Left lobe of liver (tissue), 2 donors: ENCODE data around the gene IFNA1. TPM values are rescaled to one million over a fixed set of nuclear protein-coding genes. Genes with fewer than 3 reads are reported as not detected.
A peak's percentile ranks its signal among the peaks of the same experiment; 100 is the strongest.
"Not testable (repeated sequence)": the region's sequence is repeated elsewhere in the genome, so short reads cannot be mapped to it uniquely, and the experiment has no call there.

Experiments
- ATAC-seq: fragments of 200-7000 bp; cut with Tn5 transposase; one replicate; pipeline ENCODE4 v1.9.1; 2020; ENCODE audit warnings: mild to moderate bottlenecking, moderate library complexity
- DNase-seq: peaks from one replicate; pipeline ENCODE4 v3.0.0-alpha.2; 2020; ENCODE audit warnings: low spot score
- total RNA-seq: library from RNA; stranded (reverse); gene quantifications from one replicate; pipeline ENCODE4 v1.2.1, GENCODE V29; 2021
- donor health status: DM: no; HTN: no; CAD: no; lungs with moderate emphysema.
- donor health status: DM: no; HTN: yes; CAD: no.

Gene IFNA1
- total RNA-seq: not detected

- ATAC-seq (no peak), DNase-seq (no peak)
These were observed at the start of gene IFNA1 for GRCh38 chr9:21440139-21440538. TSS of gene IFNA1 (plus strand) at chr9:21440439. CDS start at chr9:21440508, 69 bp downstream.

DNA sequence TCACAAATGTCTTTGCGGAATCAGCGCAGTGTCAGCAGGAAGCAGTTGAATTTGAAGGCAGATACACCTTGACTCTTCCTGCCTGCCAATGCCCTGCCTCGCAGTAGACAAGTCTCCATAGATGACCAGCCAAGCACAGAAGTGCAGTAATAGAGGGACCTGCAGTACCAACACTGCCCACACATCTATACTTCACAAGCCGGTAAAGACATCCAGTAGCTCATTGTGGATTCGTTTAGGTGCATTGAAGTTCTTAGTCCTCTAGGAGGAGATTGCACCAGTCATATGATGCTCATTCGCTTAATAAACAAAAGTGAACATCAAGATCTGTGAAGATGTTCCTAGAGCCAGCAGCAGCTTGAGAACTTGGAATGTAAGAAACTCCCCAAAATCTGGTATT is 48.0 kb upstream of the IFNA1 start:
- peak; percentile 66 for ATAC-seq

DNA sequence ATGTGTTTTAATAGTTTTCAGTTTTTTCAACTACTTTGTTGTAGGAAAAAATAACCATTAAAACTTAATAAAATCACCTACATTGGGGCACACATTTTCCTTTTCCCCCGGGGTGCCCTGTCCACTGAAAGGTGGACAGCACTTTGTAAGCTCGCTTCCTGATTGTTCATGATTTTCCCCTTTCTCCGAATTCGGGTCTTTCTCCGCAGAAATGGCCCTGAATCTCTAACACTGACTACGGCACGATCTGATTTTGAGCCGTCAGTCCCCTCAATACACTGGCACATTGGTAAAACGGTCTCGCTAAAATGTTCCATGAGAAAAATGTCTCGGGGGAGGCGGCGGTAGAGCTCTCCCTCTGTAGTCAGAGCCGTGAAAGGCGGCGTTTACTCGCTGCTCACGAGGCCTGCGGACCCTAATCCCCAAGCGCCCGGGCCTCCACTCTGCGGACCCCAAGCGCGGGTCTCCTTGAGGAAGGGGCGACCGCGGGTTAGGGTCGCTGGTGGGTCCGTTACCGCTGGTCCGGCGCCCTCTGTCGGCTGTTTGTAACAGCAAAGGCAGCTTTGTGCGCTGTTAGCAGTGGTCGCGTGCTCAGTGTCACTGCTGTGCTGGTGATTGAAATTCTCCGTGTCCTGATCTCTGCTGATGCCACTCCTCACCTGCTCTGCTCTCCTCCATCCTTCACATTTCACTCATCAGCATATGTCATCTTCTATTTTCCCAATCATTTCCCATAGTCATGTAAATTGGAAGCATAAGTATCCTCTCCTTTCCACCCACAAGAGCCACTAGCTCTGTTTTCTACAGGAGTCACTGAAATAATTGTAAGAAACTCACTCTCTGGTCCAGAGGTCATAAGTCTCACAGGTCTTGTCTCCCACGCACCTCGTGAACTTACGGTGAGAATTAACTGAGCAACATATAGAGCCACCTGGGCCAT is 44.2 kb upstream of the IFNA1 start:
- DNase-seq: peak; percentile 56
- peak; percentile 92 for ATAC-seq

More for the DNA sequence above, 48.0 kb upstream of the IFNA1 start:
- no peak for DNase-seq

GRCh38 chr9:21398955-21399489 is 41.2 kb upstream of the IFNA1 start:
- ATAC-seq (no peak), DNase-seq (no peak)

GRCh38 chr9:21399956-21400355 is 40.3 kb upstream of the IFNA1 start:
- DNase-seq (no peak), ATAC-seq (no peak)

DNA sequence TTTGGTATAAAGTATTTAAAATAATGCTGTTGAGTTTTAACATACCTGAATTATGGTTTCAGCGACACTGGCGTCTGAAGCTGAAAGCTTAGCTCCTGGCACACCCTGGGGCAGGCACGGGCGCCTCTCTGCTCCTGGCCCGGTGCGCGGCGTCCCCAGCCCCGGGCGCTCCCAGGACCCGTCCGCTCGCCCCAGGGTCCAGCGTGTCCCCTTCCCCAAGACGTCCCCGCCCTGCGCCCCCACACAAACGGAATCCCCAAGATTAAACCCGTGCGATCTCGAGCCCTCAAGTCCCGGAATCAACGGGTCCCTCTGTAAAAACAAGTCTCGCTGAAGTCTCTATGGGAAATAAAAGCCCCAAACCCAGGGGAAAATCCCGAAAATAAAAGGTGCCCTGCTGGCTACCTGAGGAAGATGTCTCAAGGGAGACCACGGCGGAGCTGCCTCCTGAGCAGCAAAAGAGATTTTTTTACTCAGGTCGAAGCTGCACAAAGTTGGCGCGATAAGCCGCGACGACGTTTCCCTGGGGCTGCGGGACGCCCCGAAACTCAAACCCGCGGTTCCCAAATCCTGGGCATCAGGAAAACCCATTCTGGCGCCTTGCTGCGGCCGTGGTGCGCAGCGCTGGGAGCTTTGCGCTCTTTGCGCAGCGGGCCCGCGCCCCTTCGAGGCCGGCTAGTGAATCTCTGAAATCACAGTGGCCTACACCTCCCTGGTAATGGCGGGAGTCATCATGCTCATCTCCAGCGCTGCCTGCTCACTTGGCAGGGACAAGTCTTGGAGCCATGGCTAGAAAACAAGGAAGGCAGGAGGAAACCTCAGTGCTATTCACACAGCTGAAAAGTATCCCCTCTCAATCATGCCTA is 37.6 kb upstream of the IFNA1 start:
- no peak for DNase-seq

GRCh38 chr9:21404146-21404545 is 36.1 kb upstream of the IFNA1 start:
- no peak for DNase-seq
- ATAC-seq: no peak

More for the DNA sequence above, 37.6 kb upstream of the IFNA1 start:
- ATAC-seq: no peak

GRCh38 chr9:21408817-21409216 is 31.4 kb upstream of the IFNA1 start, which contains the start of gene IFNA8:
TSS of gene IFNA8 (plus strand) at chr9:21409117. CDS start at chr9:21409177, 60 bp downstream.
- ATAC-seq (no peak), DNase-seq (no peak)

DNA sequence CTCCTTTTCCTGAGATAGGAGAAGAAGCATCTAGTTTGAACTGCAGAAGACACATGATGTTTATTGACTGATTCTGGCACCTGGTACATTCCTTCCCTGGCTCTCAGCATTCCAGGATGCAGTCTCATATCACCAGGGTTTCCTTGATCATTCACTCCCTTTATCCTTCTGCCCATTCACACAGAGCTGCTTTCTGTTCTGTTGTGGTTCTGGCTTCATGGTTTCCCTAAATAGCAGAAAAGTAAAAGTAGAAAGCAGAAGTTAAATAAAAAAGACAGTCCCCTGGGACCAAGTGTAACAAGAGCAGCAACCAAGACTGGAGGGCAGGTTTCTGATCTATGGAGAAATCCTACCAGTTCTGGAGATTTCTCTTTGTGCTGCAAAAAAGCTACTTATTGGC is 28.1 kb upstream of the IFNA1 start:
- no peak for ATAC-seq
- DNase-seq: no peak

- ATAC-seq: no peak
These were observed 27.1 kb upstream of the IFNA1 start for GRCh38 chr9:21413151-21413550.

DNA sequence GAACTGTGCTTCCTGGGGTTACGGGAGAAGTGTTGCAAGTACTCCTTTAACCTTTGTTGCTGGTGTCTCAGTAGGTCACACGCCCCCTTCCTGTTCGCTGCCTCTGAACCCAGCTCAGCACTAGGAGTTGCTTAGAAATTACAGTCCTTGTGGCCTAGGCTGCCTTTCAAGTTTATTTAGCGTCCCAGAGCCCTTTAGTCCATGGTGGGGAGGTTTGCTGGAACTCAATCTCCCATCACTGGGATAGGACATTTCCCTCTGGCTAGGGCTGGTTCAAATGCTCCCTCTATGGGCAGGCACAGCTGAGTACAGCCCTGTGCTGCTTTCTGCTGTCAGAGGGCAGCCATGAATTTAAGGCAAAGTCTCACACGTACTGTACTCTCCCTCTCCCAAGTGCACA is 26.6 kb upstream of the IFNA1 start:
- DNase-seq: no peak
- peak; percentile 64 for ATAC-seq

More at GRCh38 chr9:21413151-21413550, 27.1 kb upstream of the IFNA1 start:
- DNase-seq: no peak

DNA sequence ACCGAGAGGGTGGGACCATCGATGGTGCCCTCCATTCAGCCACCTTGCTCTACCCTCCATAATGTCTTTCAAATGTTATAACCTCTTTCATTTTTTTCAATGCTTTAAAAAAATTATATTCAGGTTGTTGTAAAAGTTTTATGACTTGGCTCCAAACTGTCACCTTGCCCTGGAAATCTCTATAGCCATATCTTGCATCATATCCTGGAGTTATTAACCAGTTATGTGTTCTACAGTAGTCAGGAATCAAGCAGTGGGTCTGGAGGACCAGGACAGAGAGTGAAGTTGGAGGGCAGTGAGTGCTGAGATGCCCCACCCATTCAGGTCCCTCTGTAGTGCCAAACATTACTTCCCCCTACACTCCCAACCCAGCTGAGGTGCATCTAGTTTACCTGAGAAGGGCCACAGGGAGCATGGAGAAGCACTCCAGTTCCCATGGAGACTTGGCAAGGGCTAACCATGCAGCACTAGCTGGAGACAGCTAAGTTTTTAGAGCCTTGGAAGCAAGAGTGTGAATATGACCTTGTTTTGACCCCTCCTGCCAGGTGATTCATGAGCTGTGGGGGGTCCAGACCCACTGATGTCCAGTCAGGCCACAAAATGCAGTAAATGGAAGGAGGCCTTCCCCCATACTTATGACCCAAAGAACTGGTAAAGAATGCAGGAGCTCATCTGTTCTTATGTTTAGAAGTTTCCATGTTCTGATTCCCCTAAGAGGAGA is 25.9 kb upstream of the IFNA1 start:
- no peak for ATAC-seq

GRCh38 chr9:21415493-21416267 is 24.6 kb upstream of the IFNA1 start:
- DNase-seq (no peak), ATAC-seq (no peak)

More for the DNA sequence above, 25.9 kb upstream of the IFNA1 start:
- DNase-seq: no peak

- DNase-seq (no peak), ATAC-seq (no peak)
These were observed 12.0 kb upstream of the IFNA1 start for GRCh38 chr9:21428235-21428634.

- DNase-seq (no peak), ATAC-seq (no peak)
These were observed 11.0 kb upstream of the IFNA1 start for GRCh38 chr9:21429191-21429590.

GRCh38 chr9:21432672-21433425 is 7.4 kb upstream of the IFNA1 start:
- DNase-seq (no peak), ATAC-seq (no peak)

DNA sequence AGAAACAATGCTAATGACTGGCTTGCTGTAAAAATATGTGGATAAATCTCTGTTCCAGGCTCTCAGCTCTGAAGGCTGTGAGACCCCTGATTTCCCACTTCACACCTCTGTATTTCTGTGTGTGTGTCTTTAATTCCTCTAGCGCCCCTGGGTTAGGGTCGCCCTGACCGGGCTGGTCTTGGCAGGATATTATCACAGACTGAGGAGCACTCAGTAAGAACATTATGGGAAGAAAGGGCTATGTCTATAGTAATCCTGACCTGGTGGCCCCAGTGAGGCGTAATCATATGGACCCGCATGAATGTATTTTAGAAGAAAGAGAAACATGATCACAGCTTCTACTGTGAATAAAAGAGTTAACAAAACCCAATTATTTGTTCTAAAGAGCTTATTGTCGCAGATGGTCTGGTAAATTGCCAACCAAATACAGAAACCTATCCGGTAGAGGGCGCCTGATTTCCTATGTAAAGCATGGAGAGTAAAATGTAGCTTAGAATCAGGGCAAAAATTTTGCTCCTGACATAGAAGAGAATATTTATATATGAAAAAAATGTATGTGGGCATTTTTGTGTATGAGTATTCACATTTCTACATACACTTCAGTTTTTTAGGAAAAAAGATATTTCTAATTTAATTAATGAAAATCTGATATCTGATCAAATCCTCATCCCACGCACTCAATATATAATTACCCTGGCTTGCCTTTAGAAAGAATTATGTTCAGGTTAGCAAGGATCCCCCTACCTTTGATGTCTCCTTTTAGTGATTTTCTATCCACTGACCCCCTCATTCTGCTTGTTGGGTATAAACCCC is 5.8 kb upstream of the IFNA1 start:
- DNase-seq (no peak), ATAC-seq (peak; percentile 58)

DNA sequence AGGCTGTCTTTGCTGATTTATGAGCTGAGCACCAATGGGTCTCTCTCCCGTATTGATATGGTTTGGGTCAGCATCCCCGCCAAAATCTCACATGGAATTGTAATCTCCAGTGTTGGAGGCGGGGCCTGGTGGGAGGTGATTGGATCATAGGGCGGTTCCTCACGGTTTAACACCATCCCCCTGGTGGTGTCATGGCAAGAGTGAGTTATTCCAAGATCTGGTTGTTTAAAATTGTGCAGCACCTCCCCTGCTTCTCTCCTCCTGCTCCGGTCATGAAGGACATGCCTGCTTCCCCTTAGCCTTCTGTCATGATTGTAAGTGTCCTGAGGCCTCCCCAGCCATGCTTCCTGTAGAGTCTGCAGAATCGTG is 5.2 kb upstream of the IFNA1 start:
- not testable (repeated sequence) for ATAC-seq, DNase-seq
